NCI-H226 (cell line): Measurements from ENCODE around the gene KIF3C.
"Not testable (repeated sequence)": the region's sequence is repeated elsewhere in the genome, so short reads cannot be mapped to it uniquely, and the experiment has no call there.

Source experiments
- DNase-seq: peaks from one replicate; pipeline ENCODE4 v3.0.0-alpha.2; 2015

The KIF3C gene

GRCh38 chr2:25998816-25999383, 16.6 kb upstream of the KIF3C start:
- not testable (repeated sequence) for DNase-seq

- DNase-seq: no peak
Measured at GRCh38 chr2:25996844-25997243, 14.5 kb upstream of the KIF3C start.

DNA sequence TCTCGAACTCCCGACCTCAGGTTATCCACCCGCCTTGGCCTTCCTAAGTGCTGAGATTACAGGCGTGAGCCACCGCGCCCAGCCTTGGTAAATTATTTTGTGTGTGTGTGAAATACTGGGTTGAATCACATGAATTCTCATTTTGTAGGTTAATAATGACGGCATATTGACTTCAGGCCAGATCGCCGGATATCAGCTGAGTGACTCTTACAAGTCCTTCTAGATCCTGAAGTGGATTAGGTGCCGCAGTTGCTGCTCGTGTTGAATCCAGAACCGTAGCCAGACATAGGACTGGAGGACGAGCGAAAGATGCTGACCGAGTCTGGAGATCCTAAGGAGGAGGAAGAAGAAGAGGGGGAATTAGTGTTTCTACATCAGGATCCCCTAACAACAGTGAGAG, 12.2 kb upstream of the KIF3C start:
- DNase-seq: no peak

DNA sequence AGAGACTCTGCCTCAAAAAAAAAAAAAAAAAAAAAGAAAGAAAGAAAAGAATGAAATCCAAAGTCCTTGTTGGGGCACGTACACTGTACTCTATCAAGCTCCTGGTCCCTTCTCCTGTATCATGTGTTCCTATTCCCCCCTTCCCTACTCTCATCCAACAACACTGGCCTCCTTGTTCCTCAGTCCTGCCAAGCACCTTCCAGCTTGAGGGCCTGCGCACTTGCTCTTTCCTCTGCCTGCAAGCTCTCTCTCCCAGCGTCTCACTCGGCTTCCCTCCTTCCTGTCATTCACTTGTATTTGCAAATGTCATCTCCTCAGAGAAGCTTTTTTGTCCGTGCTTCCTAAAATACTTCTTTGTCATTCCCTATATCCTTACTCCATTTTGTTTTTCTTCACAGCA, 10.8 kb upstream of the KIF3C start:
- no peak for DNase-seq

DNA sequence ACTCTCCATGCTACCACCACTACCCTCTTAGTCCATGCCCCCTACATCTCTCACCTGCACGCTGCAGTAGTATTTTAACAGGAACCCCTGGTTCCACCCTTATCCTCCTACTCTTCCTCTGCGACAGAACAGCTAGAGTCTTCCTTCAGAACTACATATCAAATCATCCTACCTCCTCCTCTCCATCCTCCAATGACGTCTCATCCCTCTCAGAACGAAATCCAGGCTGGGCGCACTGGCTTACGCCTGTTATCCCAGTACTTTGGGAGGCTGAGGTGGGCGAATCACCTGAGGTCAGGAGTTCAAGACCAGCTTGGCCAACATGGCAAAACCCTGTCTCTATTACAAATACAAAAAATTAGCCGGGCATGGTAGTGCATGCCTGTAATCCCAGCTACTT, 10.3 kb upstream of the KIF3C start:
- no peak for DNase-seq

DNA sequence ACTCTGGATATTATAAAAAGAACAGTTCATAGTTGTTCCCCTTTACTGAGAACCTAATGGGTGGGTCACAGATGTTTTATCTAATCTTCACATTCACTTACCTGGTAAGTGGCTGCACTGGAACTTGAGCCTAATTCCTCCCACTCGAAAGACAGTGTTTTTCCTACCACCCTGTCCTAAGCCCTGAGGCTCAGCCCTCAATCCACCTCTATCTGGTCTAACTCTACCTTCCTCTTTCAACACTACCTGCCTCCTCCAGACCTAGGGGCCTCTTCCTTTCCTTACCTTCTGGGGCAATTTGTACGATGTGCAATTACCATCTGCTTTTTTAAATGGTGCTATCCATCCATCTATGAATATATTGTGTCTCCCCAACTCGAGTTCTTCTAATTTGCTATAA, 9.7 kb upstream of the KIF3C start:
- no peak for DNase-seq

GRCh38 chr2:25989154-25989553, 6.9 kb upstream of the KIF3C start:
- DNase-seq: no peak

- DNase-seq: no peak
Measured at GRCh38 chr2:25988134-25988533, 5.8 kb upstream of the KIF3C start.

DNA sequence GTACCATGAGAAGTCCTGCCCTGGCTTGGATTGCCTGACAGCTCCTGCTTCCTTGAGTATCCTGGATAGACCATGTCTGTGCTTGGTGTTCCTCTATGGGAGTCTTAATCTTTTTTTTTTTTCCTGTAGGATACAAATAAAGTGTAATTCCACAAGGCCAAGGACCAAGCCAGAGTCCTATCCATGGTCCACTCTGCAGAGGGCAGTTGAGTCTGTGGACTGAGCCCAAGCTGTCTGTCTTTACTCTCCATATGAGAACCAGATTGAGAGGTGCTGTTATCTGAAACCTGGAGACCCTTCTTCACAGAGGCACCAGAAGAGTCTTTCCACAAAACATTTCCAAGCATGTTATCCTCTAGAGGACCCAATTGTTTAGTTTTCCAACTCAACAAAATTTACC, 1.4 kb upstream of the KIF3C start:
- no peak for DNase-seq

- no peak for DNase-seq
Measured at GRCh38 chr2:25982968-25983280, 627 bp upstream of the KIF3C start.

GRCh38 chr2:25981596-25982272, 563 bp downstream of the KIF3C start:
- no peak for DNase-seq

- DNase-seq: no peak
Measured at GRCh38 chr2:25980951-25981350, 1.3 kb downstream of the KIF3C start.

DNA sequence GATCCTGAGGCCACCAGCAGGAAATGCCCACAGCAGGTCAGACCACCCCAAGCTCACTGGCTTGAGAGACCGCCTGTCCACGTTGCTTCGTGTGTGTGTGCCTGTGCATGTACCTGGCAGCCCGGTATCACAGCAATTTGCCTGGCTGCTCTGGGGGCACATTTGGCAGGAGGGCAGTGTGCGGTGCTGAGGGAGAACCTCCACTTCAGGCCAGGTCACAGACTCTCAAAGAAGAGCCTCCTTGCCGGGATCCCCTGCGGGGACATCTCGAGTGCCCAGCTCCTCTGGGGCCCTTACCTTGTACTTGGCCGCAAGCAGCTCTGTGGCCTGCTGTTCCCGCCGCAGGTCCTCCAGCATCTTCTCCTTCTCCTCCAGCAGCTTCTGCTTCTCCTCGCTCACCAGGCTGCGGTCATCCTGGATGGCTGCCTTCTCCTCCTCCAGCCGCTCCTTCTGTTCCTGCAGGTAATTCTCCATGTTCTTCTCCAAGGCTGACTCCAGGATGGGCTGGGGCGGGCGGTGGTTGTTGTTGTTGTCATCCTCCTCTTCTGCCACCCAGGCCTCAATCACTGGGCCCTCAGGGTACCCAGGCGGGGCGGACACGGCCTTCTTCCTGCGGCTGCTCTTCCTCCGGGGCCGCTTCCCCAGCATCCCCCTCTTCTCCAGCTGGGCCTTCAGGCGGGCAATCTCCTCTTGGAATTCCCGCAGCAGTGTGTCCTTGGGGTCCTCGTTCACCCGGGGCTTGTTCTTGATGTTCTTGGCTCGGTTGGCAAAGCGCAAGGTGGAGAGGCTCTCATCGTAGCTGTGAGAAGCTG, 2.0 kb downstream of the KIF3C start:
- DNase-seq: no peak

- DNase-seq: no peak
Measured at GRCh38 chr2:25979001-25979400, 3.3 kb downstream of the KIF3C start.

DNA sequence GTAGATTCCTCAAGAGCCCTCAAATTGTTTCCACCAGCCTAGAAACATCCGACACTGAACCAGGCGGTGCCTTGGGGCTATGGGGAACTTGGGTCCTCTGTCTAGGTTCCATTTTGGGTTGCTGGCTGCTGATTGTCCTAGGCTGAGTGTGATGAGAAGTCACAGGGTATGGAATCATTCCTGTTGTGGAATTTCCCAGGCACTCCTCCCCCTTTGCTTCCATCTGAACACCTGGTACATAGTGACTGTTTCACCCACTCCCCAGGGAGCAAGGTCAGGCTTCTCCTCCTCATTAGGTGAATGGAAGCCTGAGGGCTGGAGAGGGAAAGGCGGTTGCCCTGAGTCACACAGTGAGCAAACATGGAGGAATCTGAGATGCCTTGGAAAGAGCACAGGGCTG, 4.5 kb downstream of the KIF3C start:
- peak; percentile 93 for DNase-seq

GRCh38 chr2:25976983-25977741, 5.1 kb downstream of the KIF3C start:
- peak; percentile 58 for DNase-seq

DNA sequence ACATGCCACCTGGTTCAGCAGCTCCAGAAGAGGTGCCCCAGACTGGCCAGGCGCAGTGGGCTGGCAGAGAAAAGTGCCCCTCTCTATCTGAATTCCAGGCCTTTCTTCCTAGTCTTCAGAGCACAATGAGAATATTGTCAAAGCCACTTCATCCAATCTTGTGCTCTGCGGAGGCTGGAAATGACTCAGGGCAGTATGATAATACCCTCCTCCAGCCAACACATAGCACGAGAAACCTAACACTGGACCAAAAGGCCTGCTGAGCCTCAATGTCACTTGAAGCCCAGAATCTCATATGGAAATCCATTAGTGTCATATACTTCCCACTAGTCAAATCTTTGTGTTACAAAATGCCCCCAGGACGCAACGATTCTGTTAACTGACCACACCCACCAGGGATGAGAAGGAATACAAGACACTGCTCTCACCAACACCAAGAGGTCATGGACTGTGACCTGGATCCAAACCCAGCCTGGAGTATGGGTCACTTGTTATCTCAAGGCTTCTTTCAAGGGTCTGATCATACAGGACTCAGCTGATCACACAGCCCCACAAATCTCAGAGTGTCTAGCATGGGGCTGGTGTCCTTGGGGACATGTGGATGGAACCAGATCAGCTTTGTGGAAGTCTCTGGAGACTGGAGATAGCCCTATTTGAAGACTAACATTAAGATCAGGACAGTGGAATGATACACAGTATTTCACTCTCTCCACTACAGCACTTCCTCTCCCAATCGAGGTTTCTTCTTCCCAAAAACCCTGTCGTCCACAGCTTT, 10.1 kb downstream of the KIF3C start:
- peak; percentile 33 for DNase-seq

DNA sequence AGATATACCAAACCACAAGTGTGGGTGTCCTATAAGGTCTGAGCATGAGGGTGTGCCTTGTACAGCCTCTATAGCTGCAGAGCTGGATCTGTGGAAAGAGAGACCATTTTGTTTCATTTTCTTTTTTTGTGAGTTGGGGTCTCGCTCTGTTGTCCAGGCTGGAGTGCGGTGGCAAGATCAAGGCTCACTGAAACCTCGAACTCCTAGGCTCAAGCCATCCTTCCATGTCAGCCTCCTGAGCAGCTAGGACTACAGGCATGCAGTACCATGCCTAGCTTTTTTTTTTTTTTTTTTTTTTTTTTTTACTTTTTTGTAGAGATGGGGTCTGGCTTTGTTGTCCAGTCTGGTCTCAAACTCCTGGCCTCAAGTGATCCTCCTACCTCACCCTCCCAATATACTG, 10.7 kb downstream of the KIF3C start:
- no peak for DNase-seq

GRCh38 chr2:25966531-25967270, 15.6 kb downstream of the KIF3C start:
- DNase-seq: no peak

- no peak for DNase-seq
Measured at GRCh38 chr2:25964891-25965290, 17.4 kb downstream of the KIF3C start.

GRCh38 chr2:25960920-25961319, 21.4 kb downstream of the KIF3C start:
- DNase-seq: peak; percentile 54

GRCh38 chr2:25960396-25960795, 21.9 kb downstream of the KIF3C start:
- DNase-seq: no peak
